Muscle of leg (tissue), 11 donors: ENCODE data around the gene PARP15. TPM values are rescaled to one million over a fixed set of nuclear protein-coding genes. Genes with fewer than 3 reads are reported as not detected.

Experiments
- DNase-seq: peaks from one replicate; pipeline ENCODE4 v3.0.0; 2013
- H3K27ac ChIP-seq: one replicate; pipeline ENCODE4 v1.5.1; 2013; ENCODE audit warnings: mild to moderate bottlenecking, low read length, control low read depth
- H3K27me3 ChIP-seq: one replicate; pipeline ENCODE4 v1.6.1; 2013; ENCODE audit warnings: low read length; ENCODE audit not compliant: control insufficient read depth, insufficient read depth
- H3K36me3 ChIP-seq: one replicate; pipeline ENCODE4 v1.6.1; 2013; ENCODE audit warnings: low read length; ENCODE audit not compliant: control insufficient read depth, insufficient read depth
- H3K4me1 ChIP-seq: one replicate; pipeline ENCODE4 v1.6.1; 2013; ENCODE audit warnings: low read length; ENCODE audit not compliant: control insufficient read depth, insufficient read depth
- H3K4me3 ChIP-seq: one replicate; pipeline ENCODE4 v1.5.1; 2013; ENCODE audit warnings: low read length, control low read depth
- H3K9me3 ChIP-seq: replicated peaks from 2 replicates; pipeline ENCODE4 v1.6.1; 2013; ENCODE audit warnings: low read depth, low read length; ENCODE audit not compliant: control insufficient read depth
- WGBS: methylation state at CpG from one replicate; pipeline ENCODE4 v1.1.5; 2013; ENCODE audit warnings: missing lambda C conversion rate; ENCODE audit not compliant: insufficient coverage; 5-methylcytosine and 5-hydroxymethylcytosine counted together
- polyA plus RNA-seq, 8 donors: library from polyadenylated mRNA; unstranded; fragments of 120-200 nt; gene quantifications; one replicate each; pipeline versions ENCODE4 v1.2.1 to v1.2.3, GENCODE V29; 2013; ENCODE audit warnings: inconsistent platforms in 1 of 8, low replicate concordance in 1 of 8; ENCODE audit not compliant: insufficient read length in 8 of 8, insufficient read depth in 1 of 8
- total RNA-seq: library from RNA; stranded (reverse); fragments of 120-200 nt; gene quantifications from one replicate; pipeline ENCODE4 v1.2.4, GENCODE V29; 2013

Gene PARP15
- total and polyA plus RNA-seq, 9 donors: 1.1 to 4.2 (median 2.3) TPM

- Histone ChIP-seq H3K36me3 (no peaks in the 10 kb centered on the region), H3K4me1 (no peaks in the 10 kb centered on the region), H3K27ac (no peak overlapping the region), H3K9me3 (no peaks in the 10 kb centered on the region), H3K27me3 (no peaks in the 10 kb centered on the region), H3K4me3 (no peak overlapping the region)
- DNase-seq: no peak
- WGBS: no CpG with 5 or more reads among the region's 5 CpGs
These were observed 11.8 kb downstream of the PARP15 start for GRCh38 chr3:122589297-122589696.

GRCh38 chr3:122590610-122591009 lies 13.2 kb downstream of the PARP15 start:
- DNase-seq: no peak
- no CpG with 5 or more reads among the region's 2 CpGs for WGBS

GRCh38 chr3:122594025-122594424 lies 16.6 kb downstream of the PARP15 start:
- Histone ChIP-seq H3K36me3 (no peaks in the 10 kb centered on the region), H3K27ac (peak overlapping the region; percentile 35), H3K9me3 (no peaks in the 10 kb centered on the region), H3K27me3 (no peaks in the 10 kb centered on the region), H3K4me1 (no peaks in the 10 kb centered on the region), H3K4me3 (no peak overlapping the region)
- peak; percentile 9 for DNase-seq

More at GRCh38 chr3:122590610-122591009, 13.2 kb downstream of the PARP15 start:
- Histone ChIP-seq H3K9me3 (no peaks in the 10 kb centered on the region), H3K27ac (no peak overlapping the region), H3K4me3 (no peak overlapping the region), H3K36me3 (no peaks in the 10 kb centered on the region), H3K27me3 (no peaks in the 10 kb centered on the region), H3K4me1 (no peaks in the 10 kb centered on the region)

- Histone ChIP-seq H3K4me3 (no peak overlapping the region), H3K4me1 (no peaks in the 10 kb centered on the region), H3K27me3 (no peaks in the 10 kb centered on the region), H3K9me3 (no peaks in the 10 kb centered on the region), H3K36me3 (no peaks in the 10 kb centered on the region), H3K27ac (no peak overlapping the region)
- WGBS: no CpG with 5 or more reads among the region's 3 CpGs
- no peak for DNase-seq
These were observed 20.7 kb downstream of the PARP15 start for GRCh38 chr3:122598151-122598550.

GRCh38 chr3:122598556-122598955 lies 21.1 kb downstream of the PARP15 start:
- no peak for DNase-seq
- Histone ChIP-seq H3K4me3 (no peak overlapping the region), H3K9me3 (no peaks in the 10 kb centered on the region), H3K36me3 (no peaks in the 10 kb centered on the region), H3K27ac (no peak overlapping the region), H3K27me3 (no peaks in the 10 kb centered on the region), H3K4me1 (no peaks in the 10 kb centered on the region)
- WGBS: 90% methylated on average over 2 of the region's 4 CpGs

GRCh38 chr3:122602011-122602710 lies 24.7 kb downstream of the PARP15 start:
- no peaks in the 10 kb centered on the region for H3K36me3 ChIP-seq
- H3K4me3 ChIP-seq: no peak overlapping the region
- no peaks in the 10 kb centered on the region for H3K27me3 ChIP-seq
- H3K27ac ChIP-seq: no peak overlapping the region
- WGBS: 69% methylated on average over 4 of the region's 5 CpGs
- no peaks in the 10 kb centered on the region for H3K9me3 ChIP-seq
- DNase-seq: no peak
- no peaks in the 10 kb centered on the region for H3K4me1 ChIP-seq

GRCh38 chr3:122603056-122603455 lies 25.6 kb downstream of the PARP15 start:
- no peaks in the 10 kb centered on the region for H3K9me3 ChIP-seq
- no peaks in the 10 kb centered on the region for H3K36me3 ChIP-seq
- no peaks in the 10 kb centered on the region for H3K4me1 ChIP-seq
- no peak overlapping the region for H3K27ac ChIP-seq
- WGBS: no CpG with 5 or more reads among the region's 2 CpGs
- DNase-seq: no peak
- H3K4me3 ChIP-seq: no peak overlapping the region
- H3K27me3 ChIP-seq: no peaks in the 10 kb centered on the region

- no peaks in the 10 kb centered on the region for H3K4me1 ChIP-seq
- H3K27me3 ChIP-seq: no peaks in the 10 kb centered on the region
- no peak for DNase-seq
- no peaks in the 10 kb centered on the region for H3K9me3 ChIP-seq
- H3K27ac ChIP-seq: no peak overlapping the region
- no peaks in the 10 kb centered on the region for H3K36me3 ChIP-seq
- no peak overlapping the region for H3K4me3 ChIP-seq
- WGBS: no CpG with 5 or more reads among the region's 4 CpGs
These were observed 28.9 kb downstream of the PARP15 start for GRCh38 chr3:122606330-122606729.

GRCh38 chr3:122608916-122609315 lies 31.5 kb downstream of the PARP15 start:
- Histone ChIP-seq H3K4me3 (no peak overlapping the region), H3K4me1 (no peaks in the 10 kb centered on the region), H3K36me3 (no peaks in the 10 kb centered on the region), H3K27me3 (no peaks in the 10 kb centered on the region), H3K9me3 (no peaks in the 10 kb centered on the region), H3K27ac (no peak overlapping the region)
- no CpG with 5 or more reads among the region's 1 CpG for WGBS
- no peak for DNase-seq

- Histone ChIP-seq H3K36me3 (no peaks in the 10 kb centered on the region), H3K27ac (no peak overlapping the region), H3K27me3 (no peaks in the 10 kb centered on the region), H3K9me3 (no peaks in the 10 kb centered on the region), H3K4me1 (no peaks in the 10 kb centered on the region), H3K4me3 (no peak overlapping the region)
- WGBS: 87% methylated on average over 3 of the region's 7 CpGs
- DNase-seq: no peak
These were observed 32.5 kb downstream of the PARP15 start for GRCh38 chr3:122609798-122610559.
